NOMO-1 (cell line): ENCODE results near the gene HNRNPH2.

Experiments
- DNase-seq, 2 experiments: peaks; one replicate each; lab custom pipeline; 2025; ENCODE audit not compliant: unreplicated experiment in 2 of 2; lab: John Stamatoyannopoulos, UW

HNRNPH2 gene, protein sequence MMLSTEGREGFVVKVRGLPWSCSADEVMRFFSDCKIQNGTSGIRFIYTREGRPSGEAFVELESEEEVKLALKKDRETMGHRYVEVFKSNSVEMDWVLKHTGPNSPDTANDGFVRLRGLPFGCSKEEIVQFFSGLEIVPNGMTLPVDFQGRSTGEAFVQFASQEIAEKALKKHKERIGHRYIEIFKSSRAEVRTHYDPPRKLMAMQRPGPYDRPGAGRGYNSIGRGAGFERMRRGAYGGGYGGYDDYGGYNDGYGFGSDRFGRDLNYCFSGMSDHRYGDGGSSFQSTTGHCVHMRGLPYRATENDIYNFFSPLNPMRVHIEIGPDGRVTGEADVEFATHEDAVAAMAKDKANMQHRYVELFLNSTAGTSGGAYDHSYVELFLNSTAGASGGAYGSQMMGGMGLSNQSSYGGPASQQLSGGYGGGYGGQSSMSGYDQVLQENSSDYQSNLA

DNA sequence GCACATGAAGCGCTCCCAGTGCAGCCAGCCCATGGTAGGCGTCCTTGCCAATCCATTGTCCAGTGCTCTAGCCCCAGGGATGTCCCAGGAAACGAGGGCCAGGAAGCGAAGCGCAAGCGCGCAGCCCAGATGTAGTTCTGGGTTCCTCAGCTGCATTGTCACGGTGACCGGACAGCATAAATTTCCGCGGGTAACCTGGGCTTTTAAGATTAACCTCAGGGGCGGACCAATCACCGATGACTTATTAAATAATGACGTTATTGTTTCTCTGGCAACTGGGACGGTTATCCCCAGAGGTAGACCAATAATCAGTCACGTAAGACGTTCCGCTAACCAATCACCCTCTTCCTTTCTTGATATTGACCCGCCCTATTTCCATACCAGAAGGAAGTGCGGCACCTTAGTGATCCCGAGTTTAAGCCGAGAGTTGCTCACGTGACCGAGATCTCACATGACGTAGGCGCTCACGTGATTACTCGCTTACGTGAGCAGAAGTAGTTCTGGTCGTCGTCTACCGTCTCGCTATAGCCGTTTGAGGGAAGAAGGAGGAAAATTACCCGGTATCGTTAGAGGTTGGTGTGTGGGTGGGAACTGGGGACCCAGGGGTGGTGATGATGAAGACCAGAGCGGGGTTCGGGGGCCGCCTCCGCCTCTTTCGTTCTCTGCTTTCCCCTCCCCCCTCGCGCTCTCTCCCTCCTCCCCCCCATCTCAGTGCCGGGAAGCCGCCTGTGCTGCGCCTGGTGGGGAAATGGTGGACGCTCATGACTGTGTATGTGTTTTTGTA lies at the start of gene HNRNPH2, which contains the start of gene GLA:
HNRNPH2 (plus strand) TSS at position 475 of the 784 bp plus-strand sequence. CDS start 3,767 bp downstream, outside the sequence.
GLA (minus strand) TSS at position 178 of the 784 bp plus-strand sequence; CDS start at position 156, 22 bp downstream.
- DNase-seq, result peak; percentile 79 to 94

DNA sequence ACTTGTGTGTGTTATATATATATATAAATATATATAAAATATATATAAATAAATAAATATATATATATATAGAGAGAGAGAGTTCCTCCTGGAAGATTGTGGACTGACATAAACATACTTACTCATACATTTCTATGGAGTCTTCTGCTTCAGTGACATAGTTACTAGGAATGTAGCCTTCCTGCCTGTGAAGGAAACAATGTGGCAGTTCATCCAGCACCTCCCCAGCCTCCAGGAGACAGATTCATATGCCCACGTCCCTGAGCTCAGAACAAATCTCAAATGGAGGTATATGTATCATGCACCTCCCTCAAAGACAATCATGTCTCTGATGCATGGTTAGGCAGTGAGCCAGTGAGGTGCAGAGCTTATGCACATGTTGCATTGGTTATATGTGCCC lies 48.1 kb upstream of the HNRNPH2 start:
- DNase-seq, result no peak

DNA sequence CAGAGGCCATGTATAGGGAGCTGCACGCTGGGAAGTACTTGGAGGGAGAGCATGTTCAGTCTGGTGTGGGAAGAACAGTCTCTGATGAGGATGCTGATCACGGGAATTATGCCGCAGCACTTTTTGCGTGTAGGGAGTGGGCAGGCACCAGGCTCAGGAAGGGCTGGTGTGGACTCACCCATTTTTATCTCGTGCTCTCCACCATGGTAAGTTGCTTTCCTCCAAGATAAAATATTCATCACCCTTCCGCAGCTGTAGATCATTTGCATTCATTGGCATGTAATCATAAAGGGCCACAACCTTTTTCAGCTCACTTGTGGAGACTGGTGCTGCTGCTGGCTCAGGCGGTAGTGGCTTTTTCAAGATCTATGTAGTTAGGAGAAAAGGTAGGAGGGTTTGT lies 47.6 kb upstream of the HNRNPH2 start:
- DNase-seq, result no peak

DNA sequence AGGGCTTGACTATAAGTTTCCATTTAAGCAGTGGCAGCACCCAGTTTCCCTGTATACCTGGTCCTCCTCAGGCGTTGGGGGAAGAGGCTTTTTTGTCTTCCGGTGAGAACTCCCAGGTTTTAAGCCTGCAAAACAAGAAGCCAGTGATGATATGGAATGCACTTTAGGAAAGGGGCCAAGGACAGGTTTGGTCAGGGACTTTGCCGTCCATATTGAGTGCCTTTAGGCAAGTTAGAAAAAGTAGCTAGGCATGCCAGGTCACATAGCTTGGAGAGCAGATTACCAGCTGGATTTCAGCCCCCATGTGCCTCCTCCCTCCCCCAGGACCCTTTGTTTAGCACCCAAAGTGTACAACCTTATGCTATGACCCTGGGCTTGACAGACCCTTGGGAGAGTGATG lies 45.9 kb upstream of the HNRNPH2 start:
- no peak for DNase-seq

DNA sequence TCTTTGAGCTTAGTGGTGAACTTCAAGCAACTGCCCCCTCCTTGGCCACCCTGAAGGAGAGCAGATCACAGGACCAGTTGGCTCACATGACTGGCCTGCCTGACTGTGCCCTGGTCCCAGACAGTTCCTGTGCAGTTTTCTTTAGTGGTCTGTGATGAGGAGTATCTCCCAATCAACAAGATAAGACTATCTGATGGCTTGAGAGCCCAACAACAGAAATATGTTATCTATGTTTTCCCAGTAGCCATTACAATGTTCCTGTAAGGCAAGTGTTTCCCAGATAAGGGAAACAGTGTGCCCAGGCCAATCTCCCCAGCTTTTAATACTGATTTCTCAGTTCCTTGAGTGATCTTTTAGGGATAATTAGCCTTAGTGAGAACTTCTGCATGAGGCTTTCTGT lies 45.3 kb upstream of the HNRNPH2 start:
- no peak for DNase-seq

DNA sequence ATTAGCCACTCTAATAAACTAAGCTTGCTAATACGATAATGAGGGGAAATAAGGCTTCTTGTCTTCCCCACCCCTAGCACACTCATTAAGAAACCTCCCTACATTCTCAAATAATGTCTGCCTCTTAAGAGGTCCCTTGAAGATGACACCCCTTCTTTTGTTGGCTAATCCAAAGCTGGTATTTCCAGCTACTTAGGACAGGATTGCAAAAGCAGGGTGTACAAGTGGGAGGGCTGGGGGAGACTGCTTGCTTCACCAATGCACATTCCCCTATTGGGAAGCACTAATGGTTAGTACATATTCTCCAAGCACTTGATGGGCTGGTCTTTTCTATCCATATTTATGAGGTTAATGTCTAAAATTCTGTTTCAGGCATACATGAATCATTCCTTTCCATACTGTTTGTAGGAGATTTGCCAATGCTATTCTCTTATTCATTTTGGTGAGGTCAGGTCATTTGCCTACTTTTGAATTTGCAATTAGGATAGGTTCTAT lies 42.7 kb upstream of the HNRNPH2 start:
- DNase-seq, result no peak

DNA sequence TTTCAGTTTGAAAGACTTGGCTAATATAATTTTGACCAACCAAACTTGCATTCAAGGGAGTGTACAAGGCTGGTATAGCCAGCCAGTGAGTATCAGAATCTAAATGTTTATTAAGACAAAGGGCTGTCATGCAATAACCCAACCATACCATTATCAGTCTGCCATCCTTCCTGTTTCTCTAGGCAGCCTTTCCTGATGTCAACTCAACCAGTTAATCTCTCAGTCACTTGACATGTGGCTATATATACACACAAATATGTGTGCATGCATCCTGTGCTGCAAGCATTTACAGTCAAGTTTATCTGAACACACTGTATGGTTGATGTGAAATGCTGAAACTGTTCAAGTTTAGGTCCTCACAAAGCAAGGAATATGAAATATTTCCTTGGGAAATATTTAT lies 39.2 kb upstream of the HNRNPH2 start:
- DNase-seq, result no peak

DNA sequence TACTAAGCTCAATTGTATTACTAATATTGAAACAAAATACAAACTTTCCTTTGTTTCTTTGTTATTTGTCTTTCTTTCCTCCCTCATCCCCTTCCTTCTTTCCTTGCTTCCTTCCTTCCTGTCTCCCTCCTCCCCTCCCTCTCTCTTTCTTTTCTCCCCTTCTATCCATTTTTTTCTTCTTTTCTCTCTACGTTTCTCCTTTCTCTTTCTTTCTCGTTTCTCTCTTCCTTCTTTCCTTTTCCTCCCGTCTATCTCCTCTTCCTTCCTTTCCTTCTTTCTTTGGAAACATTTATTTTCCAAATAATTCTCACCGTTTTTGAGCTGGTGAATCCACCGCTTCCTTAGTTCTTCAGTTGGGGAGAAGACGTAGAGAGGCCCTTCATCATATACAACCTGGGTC lies 38.3 kb upstream of the HNRNPH2 start:
- no peak for DNase-seq

DNA sequence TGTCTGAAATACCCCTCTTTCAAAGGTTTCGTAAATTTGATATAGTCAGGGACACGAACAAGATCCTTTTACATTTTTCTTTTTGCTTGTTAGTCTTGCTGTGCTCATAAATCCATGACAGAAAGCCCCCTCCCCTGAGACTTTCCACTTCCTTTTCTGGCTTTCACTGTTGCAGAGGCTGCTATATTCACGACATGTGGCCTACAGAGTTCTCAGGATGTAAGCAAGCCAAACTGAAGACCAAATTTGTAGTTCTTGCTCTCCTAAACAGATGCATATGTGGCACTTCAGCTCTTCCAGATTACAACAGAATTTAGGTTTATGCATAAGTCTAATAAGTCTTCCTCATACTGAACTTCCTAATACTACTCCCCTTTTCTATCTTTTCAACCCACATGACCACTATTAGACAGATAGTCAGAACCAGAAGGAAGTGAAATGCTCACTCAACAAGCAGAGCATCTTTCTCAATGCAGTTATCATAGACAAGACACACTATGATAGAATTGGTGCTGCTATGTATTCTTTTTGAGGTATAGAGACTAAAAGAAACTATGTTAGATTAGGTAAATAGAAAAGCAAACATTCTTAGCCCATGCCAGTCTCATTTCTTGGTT lies 37.0 kb upstream of the HNRNPH2 start:
- DNase-seq, result no peak

DNA sequence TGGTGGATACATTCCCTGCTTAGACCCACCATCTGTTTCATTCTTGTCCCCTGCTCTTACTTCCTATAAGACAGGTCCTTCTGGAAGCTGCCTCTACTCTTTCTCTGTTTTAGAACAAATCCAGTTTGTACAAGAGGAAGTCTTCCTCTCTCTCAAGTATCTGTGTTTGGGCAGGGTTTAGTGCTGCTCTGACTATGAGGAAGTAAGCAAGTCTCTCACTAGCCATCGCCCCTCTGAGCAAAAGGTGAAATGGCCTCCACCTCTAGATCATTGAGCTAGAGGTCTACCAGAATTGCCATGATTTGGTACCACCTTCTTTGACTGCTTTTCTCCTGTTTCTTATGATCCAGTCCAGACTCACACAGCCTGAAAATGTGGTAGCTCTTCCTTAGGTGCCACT lies 30.5 kb upstream of the HNRNPH2 start:
- peak in 1 of 2 experiments; percentile 47 for DNase-seq

DNA sequence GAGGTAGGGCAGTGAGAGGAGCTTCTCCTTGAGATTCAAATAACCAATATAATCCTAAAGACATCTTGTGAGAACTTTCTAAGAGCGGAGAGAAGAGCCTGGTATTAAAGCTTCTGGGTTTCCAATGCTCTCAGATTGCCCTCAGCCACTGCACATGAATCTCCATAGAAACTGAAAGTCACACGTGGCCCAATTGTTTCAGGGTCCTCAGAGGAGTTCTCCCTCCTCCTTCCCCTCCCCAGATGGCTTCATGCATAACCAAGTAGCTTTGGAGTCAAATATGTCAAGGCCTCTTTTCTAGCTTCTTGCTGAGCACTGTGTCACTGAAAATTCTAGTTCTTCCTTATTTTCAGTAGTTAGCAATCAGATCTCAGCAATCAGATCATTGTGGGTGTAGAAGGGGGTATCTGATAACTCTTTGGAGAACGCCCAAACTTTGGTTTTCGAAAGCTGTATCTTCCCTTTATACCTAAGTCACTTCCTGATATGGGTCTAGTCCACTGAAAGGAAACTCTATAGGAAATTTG lies 24.3 kb upstream of the HNRNPH2 start:
- DNase-seq, result peak in 1 of 2 experiments; percentile 14

DNA sequence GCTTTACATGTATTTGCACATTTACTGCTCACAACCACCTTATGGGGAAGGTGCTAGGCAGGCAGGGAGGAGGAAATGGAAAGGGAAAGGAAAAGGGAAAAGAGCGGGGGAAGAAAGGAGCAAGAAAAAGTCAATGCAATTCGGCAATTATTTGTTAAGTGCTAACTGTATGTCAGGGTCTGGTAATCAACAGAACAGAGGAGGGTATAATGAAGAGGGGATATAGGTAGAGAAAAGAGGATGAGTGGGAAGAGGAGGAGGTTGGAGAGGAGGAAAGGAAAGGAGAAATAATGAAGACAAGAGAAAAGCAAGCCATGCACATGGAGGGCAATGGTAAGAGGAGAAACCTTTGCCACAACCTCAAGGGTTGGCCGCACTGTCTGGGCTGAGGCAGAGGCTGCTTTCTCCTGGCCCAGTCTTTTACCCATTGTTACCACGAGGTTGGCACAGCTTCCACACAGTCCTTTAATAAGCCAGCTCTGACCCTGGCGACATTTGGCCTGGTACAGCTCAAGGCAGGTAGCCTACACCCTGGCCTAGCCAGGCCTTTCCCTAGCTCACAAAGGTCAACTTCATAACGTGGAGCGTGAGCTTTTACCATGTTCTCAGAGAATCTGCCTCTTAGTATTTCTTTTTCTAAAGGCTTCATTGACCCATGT lies 22.9 kb upstream of the HNRNPH2 start:
- no peak for DNase-seq

DNA sequence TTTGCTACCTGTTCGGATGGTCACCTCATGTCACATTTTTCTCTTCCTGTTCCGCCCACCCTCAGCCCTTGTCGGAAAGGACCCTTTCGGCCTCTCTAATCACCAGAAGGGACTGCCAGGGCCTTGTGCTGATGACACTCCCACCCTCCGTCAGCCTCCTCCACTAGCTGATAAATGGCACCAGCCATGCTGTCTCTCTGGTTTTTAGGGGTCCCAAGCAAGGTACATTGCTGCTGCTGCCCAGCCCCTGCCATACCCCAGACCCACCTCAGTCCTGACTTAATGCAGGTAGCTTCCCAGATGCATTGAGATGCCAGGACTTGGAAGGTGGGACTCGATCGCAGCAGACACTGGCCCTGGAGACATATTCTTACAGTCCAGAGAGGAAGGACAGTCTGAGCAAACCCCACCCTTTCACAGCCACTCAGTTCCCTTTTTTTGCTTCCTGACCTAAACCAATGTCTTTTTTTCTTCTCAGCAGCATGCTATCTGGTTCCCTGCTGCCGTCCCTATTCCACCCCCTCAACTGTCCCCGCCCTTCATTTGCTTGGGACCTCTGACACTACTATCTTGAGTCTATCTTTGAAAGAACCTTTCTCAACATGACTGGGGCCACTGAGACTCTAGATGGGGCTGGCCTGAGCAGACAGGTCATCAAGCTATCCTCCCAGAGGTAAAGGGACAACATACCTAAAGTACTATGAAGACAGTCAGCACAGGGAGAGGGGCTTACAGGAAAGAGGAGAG lies 22.1 kb upstream of the HNRNPH2 start, which contains the start of gene BTK:
BTK (minus strand) TSS at position 397 of the 747 bp plus-strand sequence. CDS start 10,907 bp downstream, outside the sequence.
- DNase-seq, result peak; percentile 75 to 81

DNA sequence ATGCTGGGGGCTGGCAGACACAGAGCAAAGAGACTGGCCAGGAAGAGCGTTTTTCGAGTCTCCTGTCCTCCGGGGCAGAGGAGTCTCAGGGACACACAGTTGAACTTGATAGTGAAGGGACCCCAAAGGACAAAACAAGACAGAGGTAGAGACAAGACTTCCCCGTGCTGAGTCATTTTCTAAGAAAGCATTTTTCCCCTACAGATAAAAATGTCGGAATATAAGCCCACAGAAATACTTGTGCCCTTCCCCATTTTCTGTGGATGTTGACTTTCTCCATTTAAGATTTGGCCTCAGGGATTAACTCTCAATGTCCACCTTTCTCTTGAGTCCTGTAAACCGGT lies 21.5 kb upstream of the HNRNPH2 start:
- no peak for DNase-seq

DNA sequence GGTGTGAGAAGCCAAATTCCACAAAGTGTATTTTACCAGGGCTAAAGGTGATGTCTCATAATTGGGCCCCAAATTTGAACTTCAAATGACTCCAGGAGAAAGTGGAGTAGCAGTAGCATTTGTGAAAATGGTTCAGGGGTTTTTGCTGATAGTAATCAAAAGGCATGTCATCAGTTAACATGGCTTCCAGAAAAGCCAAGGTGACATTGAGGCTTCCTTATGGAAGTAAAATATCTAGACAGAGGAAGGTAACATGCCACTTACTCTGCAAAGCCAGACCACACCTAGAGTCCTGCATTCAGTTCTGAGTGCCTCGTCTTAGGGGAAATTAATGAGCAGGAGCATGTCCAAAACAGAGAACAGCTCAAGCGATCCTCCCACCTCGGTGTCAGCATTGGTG lies 19.4 kb upstream of the HNRNPH2 start:
- DNase-seq, result no peak

DNA sequence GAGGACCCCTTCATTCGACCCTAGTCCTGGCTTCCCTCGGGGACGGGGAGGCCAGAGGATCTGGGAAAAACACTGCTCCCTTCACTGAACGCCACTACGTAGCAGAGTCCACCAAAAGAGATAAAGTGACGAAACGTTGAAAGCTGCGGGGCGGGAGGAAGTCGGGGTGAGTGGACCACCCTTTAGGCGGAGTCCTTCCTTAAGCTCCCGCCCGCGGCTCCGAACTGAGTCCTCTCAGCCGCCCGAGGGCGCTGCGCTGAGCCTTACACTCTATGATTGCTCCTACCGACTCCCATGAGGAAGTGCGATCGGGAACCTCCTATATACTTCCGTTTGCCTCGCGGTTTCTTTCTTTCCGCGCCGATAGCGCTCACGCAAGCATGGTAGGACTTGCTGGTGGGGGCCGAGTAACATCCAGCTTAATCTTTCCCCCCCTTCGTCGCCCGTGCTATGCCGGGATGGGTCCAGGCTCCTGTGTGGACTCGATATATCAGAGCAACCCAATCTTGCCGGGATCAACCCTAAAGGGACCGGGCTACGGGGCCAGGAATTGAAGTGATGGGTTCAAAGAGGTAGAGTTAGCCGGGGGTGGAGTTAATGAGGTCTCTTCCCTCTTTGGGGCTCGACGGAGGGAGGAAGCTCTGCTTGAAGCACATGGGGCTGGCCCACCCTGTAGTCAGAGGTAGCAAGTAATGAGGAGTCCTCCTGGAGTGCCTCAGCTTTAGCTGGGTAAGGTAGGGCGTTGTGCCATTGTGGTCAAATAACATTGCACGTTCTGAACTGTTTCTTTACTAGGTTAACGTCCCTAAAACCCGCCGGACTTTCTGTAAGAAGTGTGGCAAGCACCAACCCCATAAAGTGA lies 17.1 kb upstream of the HNRNPH2 start, which contains the start of gene RPL36A:
RPL36A (plus strand) TSS at position 348 of the 862 bp plus-strand sequence; CDS start at position 381, 33 bp downstream.
- peak; percentile 85 to 95 for DNase-seq

DNA sequence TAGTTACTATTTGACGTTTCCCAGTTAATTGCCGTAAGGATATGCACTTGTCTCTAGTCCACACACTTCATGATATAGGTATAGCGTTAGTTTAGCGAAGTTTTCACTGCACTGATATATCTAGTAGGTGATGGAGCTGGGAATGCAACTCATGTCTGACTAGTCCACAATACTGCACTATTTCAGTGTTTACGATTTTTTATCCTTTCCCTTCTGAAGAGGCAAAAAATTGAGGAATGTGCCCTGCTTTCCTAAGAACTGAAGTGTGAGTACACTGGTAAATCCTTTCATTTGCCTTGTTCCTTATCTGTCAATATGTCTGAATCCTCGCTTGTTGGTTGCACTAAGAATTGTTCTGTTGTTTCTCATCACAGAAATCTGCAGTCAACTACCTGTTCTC lies 16.2 kb upstream of the HNRNPH2 start:
- no peak for DNase-seq

DNA sequence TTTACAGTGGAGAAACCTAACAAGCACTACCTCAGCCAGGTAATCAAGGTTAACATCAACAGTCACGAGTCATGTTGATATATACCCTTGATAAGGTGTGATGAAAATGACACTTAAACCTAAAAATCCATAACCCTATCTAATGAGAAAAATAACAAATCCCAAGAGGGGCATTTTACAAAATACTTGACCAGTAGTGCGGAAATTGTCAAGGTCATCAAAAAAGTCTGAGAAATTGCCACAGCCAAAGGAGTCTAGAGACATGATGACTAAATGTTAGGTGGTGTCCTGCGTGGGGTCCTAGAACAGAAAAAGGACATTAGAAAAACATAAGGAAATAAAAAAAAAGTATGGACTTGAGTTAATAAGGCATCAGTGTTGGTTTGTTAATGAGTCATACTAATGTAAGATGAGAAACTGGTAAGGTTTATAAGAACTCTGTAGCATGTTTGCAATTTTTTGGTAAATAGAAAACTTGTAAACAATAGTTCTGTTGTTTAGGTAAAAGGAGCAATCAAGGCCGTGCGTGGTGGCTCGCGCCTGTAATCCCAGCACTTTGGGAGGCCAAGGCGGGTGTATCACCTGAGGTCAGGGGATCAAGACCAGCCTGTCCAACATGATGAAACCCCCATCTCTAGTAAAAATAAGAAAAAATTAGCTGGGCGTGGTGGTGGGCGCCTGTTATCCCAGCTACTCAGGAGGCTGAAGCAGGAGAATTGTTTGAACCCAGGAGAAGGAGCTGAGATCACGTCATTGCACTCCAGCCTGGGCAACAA lies 14.3 kb upstream of the HNRNPH2 start:
- no peak for DNase-seq
